Stimulated activated naive CD8-positive, alpha-beta T cell treated with anti-CD3 and anti-CD28 coated beads, Interleukin-15, amount 100 ng/mL, for 72 hours (primary cell): ENCODE results near the gene SRSF6.
"Not testable (repeated sequence)": the region's sequence is repeated elsewhere in the genome, so short reads cannot be mapped to it uniquely, and the experiment has no call there.

Experiments
- ATAC-seq: fragments of 150-1000 bp; cut with Tn5 transposase; 2 replicates; pipeline ENCODE4 v1.10.0; 2021; ENCODE audit warnings: mild to moderate bottlenecking, moderate library complexity
- DNase-seq, 2 donors: peaks; one replicate each; pipeline ENCODE4 v3.0.0; 2021 to 2022
- H3K27ac Mint-ChIP-seq, 2 donors: one replicate each; pipeline ENCODE4 v1.8.0; 2022; ENCODE audit warnings: mild to moderate bottlenecking in 2 of 2, mixed read lengths in 2 of 2, moderate library complexity in 2 of 2
- H3K27me3 Mint-ChIP-seq: one replicate; pipeline ENCODE4 v1.8.0; 2022; ENCODE audit warnings: mixed read lengths
- H3K4me1 Mint-ChIP-seq: one replicate; pipeline ENCODE4 v1.8.0; 2022; ENCODE audit warnings: mild to moderate bottlenecking, mixed read lengths
- H3K4me3 Mint-ChIP-seq, 2 donors: one replicate each; pipeline ENCODE4 v1.8.0; 2022; ENCODE audit warnings: mild to moderate bottlenecking in 2 of 2, mixed read lengths in 2 of 2, moderate library complexity in 1 of 2
- H3K9me3 Mint-ChIP-seq, 2 donors: one replicate each; pipeline ENCODE4 v1.8.0; 2022; ENCODE audit warnings: mixed read lengths in 2 of 2

SRSF6 gene

GRCh38 chr20:43457640-43458421 is at the start of gene SRSF6:
Gene SRSF6 (plus strand): TSS chr20:43457896. CDS start chr20:43458034, 138 bp downstream.
- Mint-ChIP-seq H3K27ac (peak within 1 kb of the TSS; percentile 99 to 100), H3K4me1 (peaks cover 40% of the 10 kb centered on the region), H3K4me3 (peak within 1 kb of the TSS; percentile 79 to 92), H3K27me3 (peaks cover 15% of the 10 kb centered on the region), H3K9me3 (no peaks in the 10 kb centered on the region)
- DNase-seq, result peak; percentile 92 to 94
- peak; percentile 91 for ATAC-seq

- Mint-ChIP-seq H3K27ac (no peak overlapping the region), H3K4me3 (no peak overlapping the region), H3K27me3 (peaks cover 42% of the 10 kb centered on the region), H3K9me3 (peaks cover 0 to 8% of the 10 kb centered on the region in 2 donors), H3K4me1 (no peaks in the 10 kb centered on the region)
- ATAC-seq (no peak), DNase-seq (no peak)
These were observed 48.7 kb upstream of the SRSF6 start for GRCh38 chr20:43408848-43409576.

- ATAC-seq, result no peak
- Mint-ChIP-seq H3K4me3 (no peak overlapping the region), H3K9me3 (peaks cover 0 to 8% of the 10 kb centered on the region in 2 donors), H3K4me1 (no peaks in the 10 kb centered on the region), H3K27ac (no peak overlapping the region), H3K27me3 (peaks cover 45% of the 10 kb centered on the region)
- DNase-seq, result no peak
These were observed 48.2 kb upstream of the SRSF6 start for GRCh38 chr20:43409577-43409913.

GRCh38 chr20:43415661-43416430 is 41.9 kb upstream of the SRSF6 start:
- no peak for DNase-seq
- Mint-ChIP-seq H3K27ac (no peak overlapping the region), H3K4me1 (no peaks in the 10 kb centered on the region), H3K27me3 (peaks cover 19% of the 10 kb centered on the region), H3K9me3 (peaks cover 35 to 43% of the 10 kb centered on the region in 2 donors), H3K4me3 (no peak overlapping the region)
- no peak for ATAC-seq

GRCh38 chr20:43416591-43417228 is 41.0 kb upstream of the SRSF6 start:
- DNase-seq (no peak), ATAC-seq (no peak)
- H3K4me1 Mint-ChIP-seq, result no peaks in the 10 kb centered on the region
- peaks cover 39 to 46% of the 10 kb centered on the region in 2 donors for H3K9me3 Mint-ChIP-seq
- no peak overlapping the region for H3K27ac Mint-ChIP-seq
- H3K27me3 Mint-ChIP-seq, result peaks cover 15% of the 10 kb centered on the region
- H3K4me3 Mint-ChIP-seq, result no peak overlapping the region

GRCh38 chr20:43420192-43420591 is 37.5 kb upstream of the SRSF6 start:
- no peaks in the 10 kb centered on the region for H3K4me1 Mint-ChIP-seq
- DNase-seq, result no peak
- peaks cover 39 to 46% of the 10 kb centered on the region in 2 donors for H3K9me3 Mint-ChIP-seq
- peaks cover 18% of the 10 kb centered on the region for H3K27me3 Mint-ChIP-seq
- no peak overlapping the region for H3K4me3 Mint-ChIP-seq
- no peak overlapping the region for H3K27ac Mint-ChIP-seq
- no peak for ATAC-seq

- not testable (repeated sequence) for H3K4me3 Mint-ChIP-seq, H3K27ac Mint-ChIP-seq, H3K4me1 Mint-ChIP-seq, ATAC-seq, DNase-seq
- peaks cover 39 to 46% of the 10 kb centered on the region in 2 donors for H3K9me3 Mint-ChIP-seq
- peaks cover 18% of the 10 kb centered on the region for H3K27me3 Mint-ChIP-seq
These were observed 36.8 kb upstream of the SRSF6 start for GRCh38 chr20:43420913-43421312.

- Mint-ChIP-seq H3K9me3 (peaks cover 0 to under 1% of the 10 kb centered on the region in 2 donors), H3K27ac (no peak overlapping the region), H3K4me3 (no peak overlapping the region), H3K27me3 (peaks cover 23% of the 10 kb centered on the region), H3K4me1 (no peaks in the 10 kb centered on the region)
- no peak for DNase-seq
- no peak for ATAC-seq
These were observed 31.5 kb upstream of the SRSF6 start for GRCh38 chr20:43426172-43426571.

GRCh38 chr20:43430265-43431133 is 27.2 kb upstream of the SRSF6 start:
- no peak for DNase-seq
- H3K9me3 Mint-ChIP-seq, result no peaks in the 10 kb centered on the region
- H3K27ac Mint-ChIP-seq, result no peak overlapping the region
- no peak for ATAC-seq
- H3K4me3 Mint-ChIP-seq, result no peak overlapping the region
- H3K4me1 Mint-ChIP-seq, result no peaks in the 10 kb centered on the region
- peaks cover 17% of the 10 kb centered on the region for H3K27me3 Mint-ChIP-seq

- H3K4me3 Mint-ChIP-seq, result no peak overlapping the region
- no peaks in the 10 kb centered on the region for H3K4me1 Mint-ChIP-seq
- no peaks in the 10 kb centered on the region for H3K9me3 Mint-ChIP-seq
- H3K27me3 Mint-ChIP-seq, result peaks cover 17% of the 10 kb centered on the region
- no peak for ATAC-seq
- DNase-seq, result no peak
- H3K27ac Mint-ChIP-seq, result no peak overlapping the region
These were observed 26.6 kb upstream of the SRSF6 start for GRCh38 chr20:43431134-43431519.

GRCh38 chr20:43432498-43432897 is 25.2 kb upstream of the SRSF6 start:
- no peak for DNase-seq
- H3K27me3 Mint-ChIP-seq, result peaks cover 8% of the 10 kb centered on the region
- H3K9me3 Mint-ChIP-seq, result no peaks in the 10 kb centered on the region
- H3K4me3 Mint-ChIP-seq, result no peak overlapping the region
- no peak for ATAC-seq
- no peaks in the 10 kb centered on the region for H3K4me1 Mint-ChIP-seq
- H3K27ac Mint-ChIP-seq, result no peak overlapping the region

- no peak for DNase-seq
- Mint-ChIP-seq H3K4me3 (no peak overlapping the region), H3K9me3 (no peaks in the 10 kb centered on the region), H3K27ac (no peak overlapping the region), H3K4me1 (no peaks in the 10 kb centered on the region), H3K27me3 (peaks cover 6% of the 10 kb centered on the region)
- ATAC-seq, result no peak
These were observed 24.3 kb upstream of the SRSF6 start for GRCh38 chr20:43433250-43433854.

- Mint-ChIP-seq H3K27me3 (peaks cover 6% of the 10 kb centered on the region), H3K9me3 (peaks cover 6% of the 10 kb centered on the region in 2 donors)
- no peak for ATAC-seq
These were observed 23.1 kb upstream of the SRSF6 start for GRCh38 chr20:43434565-43434964.

GRCh38 chr20:43438578-43439316 is 18.9 kb upstream of the SRSF6 start:
- no peak overlapping the region for H3K4me3 Mint-ChIP-seq
- H3K27me3 Mint-ChIP-seq, result peaks cover under 1% of the 10 kb centered on the region
- peaks cover 6% of the 10 kb centered on the region in 2 donors for H3K9me3 Mint-ChIP-seq
- H3K27ac Mint-ChIP-seq, result no peak overlapping the region
- H3K4me1 Mint-ChIP-seq, result peaks cover 5% of the 10 kb centered on the region
- DNase-seq (no peak), ATAC-seq (no peak)

More at GRCh38 chr20:43434565-43434964, 23.1 kb upstream of the SRSF6 start:
- no peak for DNase-seq
- Mint-ChIP-seq H3K4me3 (no peak overlapping the region), H3K27ac (no peak overlapping the region), H3K4me1 (peaks cover 5% of the 10 kb centered on the region)
